ENCODE results near the gene CHD9.

GRCh38 chr16:53100889-53101288, 46.1 kb downstream of the CHD9 start:
- no peak for TF ChIP-seq CTCF (IDR thresholded peaks at IDR 0.05; ENCODE audit: low read depth, low read length, missing input control)
- TF ChIP-seq JUND (IDR thresholded peaks at IDR 0.05): no peak
- TF ChIP-seq GABPA (IDR thresholded peaks at IDR 0.05 in 1 of 2, conservative IDR thresholded peaks at IDR 0.05 in 1 of 2): no peak
- no peak for TF ChIP-seq REST (IDR thresholded peaks at IDR 0.05)
- TF ChIP-seq HNF4A (conservative IDR thresholded peaks at IDR 0.05): no peak
- TF ChIP-seq FOXA1 (IDR thresholded peaks at IDR 0.05): no peak
- TF ChIP-seq ATF3 (IDR thresholded peaks at IDR 0.05): no peak
- TF ChIP-seq YY1 (IDR thresholded peaks at IDR 0.05): no peak
- no peak for TF ChIP-seq RAD21 (IDR thresholded peaks at IDR 0.05)
- no peak for TF ChIP-seq EGR1 (IDR thresholded peaks at IDR 0.05; ENCODE audit: low read depth in 2 of 2)
- TF ChIP-seq RXRA (IDR thresholded peaks at IDR 0.05): no peak
- TF ChIP-seq MAX (IDR thresholded peaks at IDR 0.05): no peak

All from liver (tissue), 3 donors.